OCI-LY7 (cell line): Measurements from ENCODE around the gene TACC3. TPM values are rescaled to one million over a fixed set of nuclear protein-coding genes. Genes with fewer than 3 reads are reported as not detected.

Experiments
- BruUV-seq: library from RNA; stranded (reverse); fragments of 400-500 nt; replicated peaks from 2 replicates; lab custom pipeline; 2021; lab: Mats Ljungman, UMichigan
- CTCF ChIA-PET: fragments of 300-600 bp; sonication (Branson Sonifier 250); formaldehyde crosslinking; loops from one replicate; lab custom pipeline; 2022; ENCODE audit warnings: antibody characterized with exemption; ENCODE audit not compliant: unreplicated experiment; lab: Charles Lee
- POLR2A ChIA-PET: fragments of 300-600 bp; sonication (Branson Sonifier 250); formaldehyde crosslinking; loops from one replicate; lab custom pipeline; 2022; ENCODE audit warnings: antibody characterized with exemption; lab: Charles Lee
- DNase-seq: peaks from one replicate; pipeline ENCODE4 v3.0.0-alpha.2; 2015; ENCODE audit warnings: low spot score
- H2AFZ ChIP-seq: fragments of 200-600 bp; sonication (generic), shearing (Covaris generic); 2 replicates; pipeline ENCODE4 v1.6.1; 2014; ENCODE audit warnings: mild to moderate bottlenecking, antibody characterized with exemption, low read length, moderate library complexity
- H3K27ac ChIP-seq: fragments of 200-600 bp; sonication (generic); 2 replicates; pipeline ENCODE4 v1.5.1; 2014; ENCODE audit warnings: mixed run types, low read depth, mild to moderate bottlenecking, moderate library complexity, low read length, inconsistent platforms; ENCODE audit not compliant: poor library complexity, severe bottlenecking
- H3K36me3 ChIP-seq: fragments of 200-600 bp; sonication (generic); 2 replicates; pipeline ENCODE4 v1.6.1; 2014; ENCODE audit warnings: mild to moderate bottlenecking, antibody characterized with exemption, low read length, moderate library complexity, mixed read lengths; ENCODE audit not compliant: insufficient read depth
- H3K4me1 ChIP-seq: fragments of 200-600 bp; sonication (generic); 2 replicates; pipeline ENCODE4 v1.5.1; 2014; ENCODE audit warnings: mild to moderate bottlenecking, low read length; ENCODE audit not compliant: insufficient read depth, poor library complexity, severe bottlenecking
- H3K4me2 ChIP-seq: fragments of 200-600 bp; sonication (generic); 2 replicates; pipeline ENCODE4 v1.6.1; 2014; ENCODE audit warnings: mild to moderate bottlenecking, low read length
- H3K4me3 ChIP-seq: fragments of 200-600 bp; sonication (generic); 2 replicates; pipeline ENCODE4 v1.5.1; 2014; ENCODE audit warnings: mild to moderate bottlenecking, low read depth, low read length; ENCODE audit not compliant: poor library complexity, severe bottlenecking
- H3K79me2 ChIP-seq: fragments of 200-600 bp; sonication (generic); 2 replicates; pipeline ENCODE4 v1.6.1; 2016; ENCODE audit warnings: low read depth, mild to moderate bottlenecking, low read length, moderate library complexity, mixed read lengths; ENCODE audit not compliant: insufficient read depth
- H3K9me2 ChIP-seq: fragments of 200-600 bp; sonication (generic); 2 replicates; pipeline ENCODE4 v1.6.1; 2016; ENCODE audit warnings: mild to moderate bottlenecking, low read length, mixed read lengths; ENCODE audit not compliant: insufficient read depth
- H3K9me3 ChIP-seq: fragments of 200-600 bp; sonication (generic); 2 replicates; pipeline ENCODE4 v1.6.1; 2014; ENCODE audit warnings: mild to moderate bottlenecking, mixed run types, low read length, mixed read lengths
- H4K20me1 ChIP-seq: fragments of 200-600 bp; sonication (generic); 2 replicates; pipeline ENCODE4 v1.6.1; 2014; ENCODE audit warnings: mild to moderate bottlenecking, antibody characterized with exemption, low read length, moderate library complexity, mixed read lengths; ENCODE audit not compliant: insufficient read depth
- EZH2phosphoT487 ChIP-seq: fragments of 200-600 bp; sonication (generic); IDR thresholded peaks from 2 replicates; pipeline ENCODE4 v1.6.1; 2018; ENCODE audit warnings: low read depth, borderline replicate concordance, mild to moderate bottlenecking, mixed run types, antibody characterized with exemption, low read length, moderate library complexity, mixed read lengths
- intact Hi-C: fragments of 100-400 bp; cut with micrococcal nuclease; formaldehyde crosslinking; loops from one replicate; pipeline ENCODE4 v1.10.0; 2022; ENCODE audit not compliant: unreplicated experiment
- total RNA-seq, 2 experiments: library from RNA; depleted of rRNA in 1 of 2; stranded (reverse); fragments of >200 nt in 1 of 2; shearing (Covaris generic) in 1 of 2; gene quantifications; 2 replicates each; pipeline ENCODE4 v1.2.3, GENCODE V29; 2014 to 2022
- TF ChIP-seq, protein P1 (sequence below): fragments of 200-600 bp; sonication (generic); conservative IDR thresholded peaks from 2 replicates; pipeline ENCODE4 v1.5.1; 2014; ENCODE audit warnings: mild to moderate bottlenecking, antibody characterized with exemption, low read length, moderate library complexity, mixed read lengths

TACC3 gene
- total RNA-seq, 2 experiments from 2014 or later: 100 to 257 TPM

DNA sequence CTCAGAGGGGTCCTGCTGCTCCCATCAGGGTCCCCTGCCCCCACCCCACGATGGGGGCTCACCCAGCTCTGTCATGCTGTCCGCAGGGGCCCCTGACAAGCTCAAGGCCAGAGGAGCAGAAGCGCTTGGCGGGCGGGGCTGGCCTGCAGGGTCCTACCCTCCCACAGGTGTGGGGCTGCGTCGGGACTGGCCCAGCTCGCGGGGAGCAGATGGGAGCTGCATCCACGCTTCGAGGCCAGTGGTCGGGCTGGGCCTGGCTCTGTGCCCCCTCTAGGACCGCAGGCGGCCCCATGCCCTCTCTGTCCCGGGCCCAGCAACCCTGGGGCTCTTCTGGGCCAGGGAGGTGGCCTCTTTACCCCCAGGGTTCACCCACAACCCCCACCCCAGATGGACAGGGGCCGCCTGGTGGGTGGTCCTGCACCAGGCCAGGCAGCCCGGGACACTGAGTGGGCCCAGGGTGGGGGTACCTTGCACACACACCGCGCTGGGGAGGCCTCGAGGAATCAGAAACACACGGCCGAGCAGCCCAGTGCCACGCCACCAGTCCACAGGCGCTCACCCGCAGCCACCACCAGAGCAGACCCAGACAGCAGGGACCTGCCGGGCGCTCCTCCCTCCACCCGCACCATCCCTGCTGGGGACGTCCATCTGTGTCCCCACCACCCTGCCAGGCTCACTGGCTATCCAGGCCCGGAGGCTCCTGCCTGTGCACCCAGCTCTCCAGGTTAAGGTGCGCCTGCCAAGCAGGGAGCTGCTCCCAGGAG, 30.0 kb downstream of the TACC3 start:
- DNase-seq: no peak
- intact Hi-C loops: no loop called here
- CTCF ChIA-PET: no interaction called here
- TF ChIP-seq, protein P1, sequence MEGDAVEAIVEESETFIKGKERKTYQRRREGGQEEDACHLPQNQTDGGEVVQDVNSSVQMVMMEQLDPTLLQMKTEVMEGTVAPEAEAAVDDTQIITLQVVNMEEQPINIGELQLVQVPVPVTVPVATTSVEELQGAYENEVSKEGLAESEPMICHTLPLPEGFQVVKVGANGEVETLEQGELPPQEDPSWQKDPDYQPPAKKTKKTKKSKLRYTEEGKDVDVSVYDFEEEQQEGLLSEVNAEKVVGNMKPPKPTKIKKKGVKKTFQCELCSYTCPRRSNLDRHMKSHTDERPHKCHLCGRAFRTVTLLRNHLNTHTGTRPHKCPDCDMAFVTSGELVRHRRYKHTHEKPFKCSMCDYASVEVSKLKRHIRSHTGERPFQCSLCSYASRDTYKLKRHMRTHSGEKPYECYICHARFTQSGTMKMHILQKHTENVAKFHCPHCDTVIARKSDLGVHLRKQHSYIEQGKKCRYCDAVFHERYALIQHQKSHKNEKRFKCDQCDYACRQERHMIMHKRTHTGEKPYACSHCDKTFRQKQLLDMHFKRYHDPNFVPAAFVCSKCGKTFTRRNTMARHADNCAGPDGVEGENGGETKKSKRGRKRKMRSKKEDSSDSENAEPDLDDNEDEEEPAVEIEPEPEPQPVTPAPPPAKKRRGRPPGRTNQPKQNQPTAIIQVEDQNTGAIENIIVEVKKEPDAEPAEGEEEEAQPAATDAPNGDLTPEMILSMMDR: no peak
- TF ChIP-seq EZH2phosphoT487: no peak
- Histone ChIP-seq H3K9me3 (no peaks in the 10 kb centered on the region), H3K79me2 (no peaks in the 10 kb centered on the region), H3K27ac (no peak overlapping the region), H3K4me1 (no peaks in the 10 kb centered on the region), H3K36me3 (no peaks in the 10 kb centered on the region), H3K4me3 (no peak overlapping the region), H4K20me1 (no peaks in the 10 kb centered on the region), H2AFZ (no peak overlapping the region), H3K4me2 (no peak overlapping the region), H3K9me2 (no peaks in the 10 kb centered on the region)
- no TSS peak for BruUV-seq
- POLR2A ChIA-PET: no interaction called here

DNA sequence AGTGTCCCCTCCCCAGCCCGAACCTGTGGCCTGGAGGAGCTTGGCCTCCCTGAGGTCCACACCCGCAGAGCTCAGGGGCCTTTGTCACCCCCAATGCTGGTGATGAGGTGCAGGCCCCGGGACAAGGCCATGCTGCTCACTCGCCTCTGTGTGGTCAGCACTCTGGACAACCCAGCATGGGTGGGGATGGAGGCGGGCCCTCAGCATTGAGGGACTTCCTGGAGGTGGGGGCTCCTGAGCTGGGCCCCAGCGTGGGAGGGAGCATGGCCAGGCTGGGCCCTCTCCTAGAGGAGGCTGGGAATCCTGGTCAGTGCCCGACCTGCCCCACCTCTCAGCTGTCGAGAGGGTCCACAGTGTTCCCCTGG, 30.6 kb downstream of the TACC3 start:
- H4K20me1 ChIP-seq: no peaks in the 10 kb centered on the region
- no TSS peak for BruUV-seq
- intact Hi-C loops: no loop called here

More for the DNA sequence above, 30.6 kb downstream of the TACC3 start:
- no peak overlapping the region for H3K27ac ChIP-seq
- POLR2A ChIA-PET: no interaction called here
- H3K9me2 ChIP-seq: no peaks in the 10 kb centered on the region
- no peak for DNase-seq
- no peak overlapping the region for H2AFZ ChIP-seq
- H3K9me3 ChIP-seq: no peaks in the 10 kb centered on the region
- no peak overlapping the region for H3K4me2 ChIP-seq
- TF ChIP-seq EZH2phosphoT487: no peak
- TF ChIP-seq, protein P1: no peak
- CTCF ChIA-PET: no interaction called here
- H3K36me3 ChIP-seq: no peaks in the 10 kb centered on the region
- no peak overlapping the region for H3K4me3 ChIP-seq
- no peaks in the 10 kb centered on the region for H3K4me1 ChIP-seq
- H3K79me2 ChIP-seq: no peaks in the 10 kb centered on the region
